Adrenal gland (tissue), 5 donors: ENCODE measurements around the gene INSYN1.

Experiments
- POLR2A ChIP-seq, 2 donors: fragments of 450-650 bp; IDR thresholded peaks; one replicate each; pipeline ENCODE4 v1.6.1; 2017; ENCODE audit warnings: antibody characterized with exemption in 2 of 2, mild to moderate bottlenecking in 2 of 2, moderate library complexity in 1 of 2
- TF ChIP-seq, protein P1 (sequence below), 6 experiments: fragments of 450-650 bp in 4 of 6; fragments of 200-600 bp in 2 of 6; sonication (generic) in 1 of 6; IDR thresholded peaks; 1 replicate in 5 of 6; 2 replicates in 1 of 6; pipeline versions ENCODE4 v1.5.1 to v1.8.0; 2016 to 2021; ENCODE audit warnings: antibody characterized with exemption in 6 of 6, mild to moderate bottlenecking in 2 of 6, moderate library complexity in 1 of 6
- donor health status: DM: no; HTN: no; CAD: no.

GRCh38 chr15:73687351-73687750, 65.8 kb downstream of the INSYN1 start:
- TF ChIP-seq, protein P1, sequence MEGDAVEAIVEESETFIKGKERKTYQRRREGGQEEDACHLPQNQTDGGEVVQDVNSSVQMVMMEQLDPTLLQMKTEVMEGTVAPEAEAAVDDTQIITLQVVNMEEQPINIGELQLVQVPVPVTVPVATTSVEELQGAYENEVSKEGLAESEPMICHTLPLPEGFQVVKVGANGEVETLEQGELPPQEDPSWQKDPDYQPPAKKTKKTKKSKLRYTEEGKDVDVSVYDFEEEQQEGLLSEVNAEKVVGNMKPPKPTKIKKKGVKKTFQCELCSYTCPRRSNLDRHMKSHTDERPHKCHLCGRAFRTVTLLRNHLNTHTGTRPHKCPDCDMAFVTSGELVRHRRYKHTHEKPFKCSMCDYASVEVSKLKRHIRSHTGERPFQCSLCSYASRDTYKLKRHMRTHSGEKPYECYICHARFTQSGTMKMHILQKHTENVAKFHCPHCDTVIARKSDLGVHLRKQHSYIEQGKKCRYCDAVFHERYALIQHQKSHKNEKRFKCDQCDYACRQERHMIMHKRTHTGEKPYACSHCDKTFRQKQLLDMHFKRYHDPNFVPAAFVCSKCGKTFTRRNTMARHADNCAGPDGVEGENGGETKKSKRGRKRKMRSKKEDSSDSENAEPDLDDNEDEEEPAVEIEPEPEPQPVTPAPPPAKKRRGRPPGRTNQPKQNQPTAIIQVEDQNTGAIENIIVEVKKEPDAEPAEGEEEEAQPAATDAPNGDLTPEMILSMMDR (IDR thresholded peaks at IDR 0.05): no peak
- TF ChIP-seq POLR2A (IDR thresholded peaks at IDR 0.05): no peak
